Keratinocyte (primary cell): ENCODE data around the gene PARD3.

Source experiments
- EZH2 ChIP-seq: IDR thresholded peaks from one replicate; pipeline ENCODE4 v1.6.1; 2012; ENCODE audit warnings: inconsistent platforms, mild to moderate bottlenecking, low read length, moderate library complexity
- TF ChIP-seq, protein P1 (sequence below), 3 experiments: IDR thresholded peaks in 1 of 3; conservative IDR thresholded peaks in 1 of 3; optimal IDR thresholded peaks in 1 of 3; 2 replicates in 2 of 3; 3 replicates in 1 of 3; pipeline versions ENCODE3 to v1.5.1; 2011; ENCODE audit warnings: low read length in 3 of 3, mild to moderate bottlenecking in 3 of 3, moderate library complexity in 2 of 3, control low read depth in 1 of 3, inconsistent platforms in 1 of 3; ENCODE audit not compliant: insufficient read depth in 2 of 3; ENCODE audit errors: extremely low read depth in 1 of 3

DNA sequence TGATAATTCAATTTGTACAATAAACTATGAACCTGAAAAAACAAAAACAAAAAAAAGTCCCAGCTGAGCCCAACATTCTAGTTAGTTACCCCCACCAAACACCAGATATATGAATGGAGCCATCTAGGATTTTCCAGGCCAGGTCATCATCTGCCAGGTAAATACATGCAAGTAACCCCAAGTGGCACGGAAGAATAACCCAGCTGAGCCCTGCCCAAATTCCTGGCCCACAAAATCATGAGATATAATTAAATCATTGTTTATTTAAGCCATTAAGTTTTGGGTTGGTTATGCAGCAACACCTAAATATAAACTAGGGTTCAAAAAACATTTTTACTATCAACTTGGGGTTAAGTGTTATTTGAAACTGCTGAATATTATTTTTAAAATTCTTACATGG is 19.0 kb downstream of the PARD3 start:
- TF ChIP-seq, protein P1, sequence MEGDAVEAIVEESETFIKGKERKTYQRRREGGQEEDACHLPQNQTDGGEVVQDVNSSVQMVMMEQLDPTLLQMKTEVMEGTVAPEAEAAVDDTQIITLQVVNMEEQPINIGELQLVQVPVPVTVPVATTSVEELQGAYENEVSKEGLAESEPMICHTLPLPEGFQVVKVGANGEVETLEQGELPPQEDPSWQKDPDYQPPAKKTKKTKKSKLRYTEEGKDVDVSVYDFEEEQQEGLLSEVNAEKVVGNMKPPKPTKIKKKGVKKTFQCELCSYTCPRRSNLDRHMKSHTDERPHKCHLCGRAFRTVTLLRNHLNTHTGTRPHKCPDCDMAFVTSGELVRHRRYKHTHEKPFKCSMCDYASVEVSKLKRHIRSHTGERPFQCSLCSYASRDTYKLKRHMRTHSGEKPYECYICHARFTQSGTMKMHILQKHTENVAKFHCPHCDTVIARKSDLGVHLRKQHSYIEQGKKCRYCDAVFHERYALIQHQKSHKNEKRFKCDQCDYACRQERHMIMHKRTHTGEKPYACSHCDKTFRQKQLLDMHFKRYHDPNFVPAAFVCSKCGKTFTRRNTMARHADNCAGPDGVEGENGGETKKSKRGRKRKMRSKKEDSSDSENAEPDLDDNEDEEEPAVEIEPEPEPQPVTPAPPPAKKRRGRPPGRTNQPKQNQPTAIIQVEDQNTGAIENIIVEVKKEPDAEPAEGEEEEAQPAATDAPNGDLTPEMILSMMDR (optimal IDR thresholded peaks at IDR 0.05 in 1 of 3, IDR thresholded peaks at IDR 0.05 in 1 of 3, conservative IDR thresholded peaks at IDR 0.05 in 1 of 3; ENCODE audit: extremely low read depth in 1 of 3, insufficient read depth in 2 of 3, low read length in 3 of 3) = no peak
- TF ChIP-seq EZH2 = no peak
